GM12865 (cell line): ENCODE data around the gene TSR3.
A peak's percentile ranks its signal among the peaks of the same experiment; 100 is the strongest.

Experiments
- DNase-seq: peaks from one replicate; pipeline ENCODE4 v3.0.0; 2010; ENCODE audit warnings: low read depth
- H3K4me3 ChIP-seq: 2 replicates; pipeline ENCODE4 v1.5.1; 2011; ENCODE audit warnings: mild to moderate bottlenecking, low read depth, low read length, control low read depth
- CTCF ChIP-seq: IDR thresholded peaks from 2 replicates; pipeline ENCODE4 v1.5.1; 2011; ENCODE audit warnings: low read length, control low read depth, low read depth, inconsistent platforms; ENCODE audit not compliant: insufficient read depth; ENCODE audit errors: missing control alignments

TSR3 gene

GRCh38 chr16:1361685-1362360 lies 10.1 kb upstream of the TSR3 start:
- no peak for TF ChIP-seq CTCF

GRCh38 chr16:1357906-1358566 lies 6.4 kb upstream of the TSR3 start:
- no peak for TF ChIP-seq CTCF
- no peak overlapping the region for H3K4me3 ChIP-seq
- DNase-seq: no peak

More at GRCh38 chr16:1361685-1362360, 10.1 kb upstream of the TSR3 start:
- DNase-seq: no peak
- H3K4me3 ChIP-seq: no peak overlapping the region

- DNase-seq: no peak
- no peak overlapping the region for H3K4me3 ChIP-seq
- TF ChIP-seq CTCF: no peak
Observed at GRCh38 chr16:1356061-1356900, 4.6 kb upstream of the TSR3 start.

- H3K4me3 ChIP-seq: no peak overlapping the region
- TF ChIP-seq CTCF: no peak
- DNase-seq: no peak
Observed at GRCh38 chr16:1355591-1355990, 3.9 kb upstream of the TSR3 start.

GRCh38 chr16:1354815-1355540 lies 3.3 kb upstream of the TSR3 start:
- no peak for TF ChIP-seq CTCF
- DNase-seq: no peak
- no peak overlapping the region for H3K4me3 ChIP-seq

GRCh38 chr16:1351215-1351581 lies 480 bp downstream of the TSR3 start:
- no peak for DNase-seq
- H3K4me3 ChIP-seq: peak overlapping the region; percentile 66
- TF ChIP-seq CTCF: no peak
